HG03196 (cell line): ENCODE data around the gene OR7A5.
"Not testable (repeated sequence)": the region's sequence is repeated elsewhere in the genome, so short reads cannot be mapped to it uniquely, and the experiment has no call there.

Experiments
- ATAC-seq: cut with Tn5 transposase; IDR thresholded peaks from one replicate; pipeline ENCODE4 v1.9.1; 2021; ENCODE audit not compliant: unreplicated experiment

OR7A5 gene

GRCh38 chr19:14785102-14785793, 49.7 kb downstream of the OR7A5 start:
- ATAC-seq = not testable (repeated sequence)

DNA sequence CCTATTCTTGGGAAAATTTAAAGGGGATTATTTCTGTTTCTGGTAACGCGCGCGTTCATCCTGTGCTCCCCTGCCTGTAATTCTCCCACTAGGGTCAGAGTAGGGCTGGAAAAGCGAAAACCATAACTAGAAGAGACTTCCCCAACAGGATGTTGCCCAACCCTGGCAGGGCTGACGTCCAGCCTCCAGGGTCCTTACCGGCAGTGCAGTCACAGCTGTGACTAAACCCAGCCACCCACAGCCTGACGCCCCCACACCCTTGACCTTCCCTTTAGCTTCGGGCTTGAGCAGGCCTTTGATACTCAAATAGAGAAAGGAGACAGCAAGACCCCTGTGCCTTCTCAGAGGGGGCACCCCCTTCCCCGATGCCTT, 50.3 kb downstream of the OR7A5 start:
- ATAC-seq = not testable (repeated sequence)

DNA sequence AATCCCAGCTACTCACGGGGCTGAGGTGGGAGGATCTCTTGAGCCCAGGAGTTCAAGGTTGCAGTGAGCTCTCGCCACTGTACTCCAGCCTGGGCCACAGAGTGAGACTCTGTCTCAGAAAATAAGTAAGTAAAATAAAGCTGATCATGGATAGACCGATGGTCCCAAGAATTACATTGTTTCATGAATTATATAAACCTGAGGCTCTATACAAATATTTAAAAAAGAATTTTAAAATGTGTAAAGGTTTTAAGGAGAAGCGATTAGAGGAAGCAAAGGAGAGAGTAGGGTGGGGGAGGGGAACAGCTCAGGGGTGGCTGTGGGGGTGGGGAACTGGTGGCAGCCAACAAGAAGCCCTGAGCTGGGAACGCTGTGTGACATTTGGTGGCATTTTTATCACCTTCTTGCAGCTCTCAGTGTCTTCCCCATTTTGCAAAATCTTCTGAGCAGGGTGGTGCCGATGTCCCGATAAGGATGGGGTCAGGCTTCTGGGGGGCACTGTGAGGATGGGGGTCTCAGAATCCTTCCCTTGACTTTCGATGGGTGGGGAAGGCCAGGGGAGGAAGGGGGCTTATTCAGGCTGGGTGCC, 51.5 kb downstream of the OR7A5 start:
- ATAC-seq = not testable (repeated sequence)

DNA sequence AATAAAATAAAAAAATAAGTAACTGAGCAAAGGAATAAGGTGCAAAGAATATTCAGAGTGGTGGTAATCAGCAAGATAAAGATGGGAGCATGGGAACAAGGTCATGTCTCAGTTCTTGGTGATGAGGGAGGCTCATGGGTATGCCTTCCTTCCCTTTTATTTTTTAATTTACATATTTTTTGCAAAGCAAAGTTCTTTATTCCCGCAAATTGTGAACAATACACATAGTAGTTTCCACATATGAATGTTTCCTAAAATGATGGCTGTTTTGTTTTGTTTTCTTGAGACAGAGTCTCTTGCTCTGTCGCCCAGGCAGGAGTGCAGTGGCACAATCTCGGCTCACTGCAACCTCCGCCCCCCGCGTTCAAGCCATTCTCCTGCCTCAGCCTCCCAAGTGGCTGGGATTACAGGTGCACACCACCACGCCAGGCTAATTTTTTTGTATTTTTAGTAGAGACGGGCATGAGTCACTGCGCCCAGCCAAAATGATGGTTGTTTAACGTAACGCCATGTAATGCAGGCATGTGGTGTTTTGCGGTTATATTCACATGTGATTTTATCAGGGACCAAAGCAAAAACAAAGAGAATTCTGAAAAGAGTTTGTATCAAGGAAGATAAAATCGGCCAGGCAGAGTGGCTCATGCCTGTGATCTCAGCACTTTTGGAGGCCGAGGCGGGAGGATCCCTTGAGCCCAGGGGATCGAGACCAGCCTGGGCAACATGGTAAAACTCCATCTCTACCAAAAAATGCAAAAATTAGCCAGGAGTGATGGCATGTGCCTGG, 52.2 kb downstream of the OR7A5 start:
- ATAC-seq = no peak

DNA sequence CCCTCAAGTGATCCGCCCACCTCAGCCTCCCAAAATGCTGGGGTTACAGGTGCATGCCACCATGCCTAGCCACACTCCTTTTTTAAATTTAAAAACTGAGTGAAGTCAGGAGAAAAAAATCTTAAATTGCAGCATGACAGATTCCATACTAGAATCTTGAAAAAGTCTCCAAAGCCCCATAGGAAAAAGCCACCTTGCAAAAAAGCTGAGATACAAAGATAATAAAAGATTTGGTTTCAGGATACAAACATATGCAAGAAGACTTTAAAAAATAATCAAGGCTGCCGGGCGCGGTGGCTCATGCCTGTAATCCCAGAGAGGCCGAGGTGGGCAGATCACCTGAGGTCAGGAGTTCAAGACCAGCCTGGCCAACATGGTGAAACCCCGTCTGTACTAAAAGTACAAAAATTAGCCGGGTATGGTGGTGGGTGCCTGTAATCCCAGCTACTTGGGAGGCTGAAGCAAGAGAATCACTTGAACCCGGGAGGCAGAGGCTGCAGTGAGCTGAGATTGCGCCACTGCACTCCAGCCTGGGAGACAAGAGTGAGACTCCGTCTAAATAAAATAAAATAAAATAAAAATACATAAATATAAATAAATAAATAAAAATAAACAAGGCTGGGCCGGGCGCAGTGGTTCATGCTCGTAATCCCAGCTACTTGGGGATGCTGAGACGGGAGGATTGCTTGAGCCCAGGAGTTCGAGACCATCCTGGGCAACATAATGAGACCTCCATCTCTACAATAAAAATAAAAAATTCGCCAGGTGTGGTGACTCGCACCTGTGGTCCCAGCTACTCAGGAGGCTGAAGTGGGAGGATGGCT, 53.1 kb downstream of the OR7A5 start:
- not testable (repeated sequence) for ATAC-seq

- not testable (repeated sequence) for ATAC-seq
Measured at GRCh38 chr19:14780622-14781225, 54.3 kb downstream of the OR7A5 start.

DNA sequence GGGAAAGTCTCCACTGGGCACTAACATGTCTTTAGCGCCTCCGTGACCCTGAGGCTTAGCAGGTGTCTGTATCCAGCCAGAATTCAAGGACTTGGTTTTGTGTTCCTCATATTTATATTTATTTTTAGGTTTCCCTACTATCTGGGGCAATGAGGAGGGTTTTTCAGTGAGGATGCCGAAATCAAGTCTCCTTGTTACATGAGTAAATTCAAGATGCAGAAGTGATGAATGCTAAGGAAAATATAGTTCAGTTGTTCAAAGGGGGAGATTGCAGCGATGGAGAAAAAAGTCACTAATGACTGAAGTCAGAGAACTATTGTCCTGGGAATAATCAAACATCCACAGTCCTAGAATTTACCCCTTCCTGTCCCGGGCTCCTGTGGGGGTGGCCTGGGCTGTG, 55.8 kb downstream of the OR7A5 start:
- ATAC-seq = no peak

DNA sequence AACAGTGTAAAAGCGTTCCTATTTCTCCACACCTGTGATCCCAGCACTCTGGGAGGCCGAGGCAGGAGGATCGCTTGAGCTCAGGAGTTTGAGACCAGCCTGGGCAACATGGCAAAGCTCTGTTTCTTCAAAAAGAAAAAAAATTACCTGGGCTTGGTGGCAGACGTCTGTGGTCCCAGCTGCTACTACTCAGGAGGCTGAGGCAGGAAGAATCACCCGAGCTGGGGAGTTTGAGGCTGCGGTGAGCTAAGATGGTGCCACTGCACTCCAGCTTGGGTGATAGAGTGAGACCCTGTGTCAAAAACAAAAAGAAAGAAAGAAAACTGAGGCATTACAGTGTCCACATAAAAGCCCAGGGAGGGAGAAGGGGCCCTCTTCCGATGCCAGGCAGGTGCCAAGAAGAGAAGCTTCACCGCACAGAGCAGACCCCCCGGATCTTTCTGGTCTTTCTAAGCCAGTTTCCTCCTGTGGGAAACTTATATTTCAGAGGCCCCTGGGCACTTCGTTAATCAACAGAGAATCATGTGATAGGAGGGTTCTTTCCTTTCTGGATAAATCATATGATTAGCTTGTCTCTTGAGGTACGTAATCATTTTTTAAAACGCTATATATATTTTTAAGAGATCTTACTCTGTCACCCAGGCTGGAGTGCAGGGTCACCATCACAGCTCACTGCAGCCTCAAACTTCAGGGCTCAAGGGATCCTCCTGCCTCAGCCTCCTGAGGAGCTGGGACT, 56.7 kb downstream of the OR7A5 start, which contains the start of gene ADGRE2:
TSS of gene ADGRE2 (minus strand) at position 451 of the 736 bp plus-strand sequence. CDS start 1,804 bp downstream, outside the sequence.
- not testable (repeated sequence) for ATAC-seq

GRCh38 chr19:14777645-14778044, 57.3 kb downstream of the OR7A5 start:
- not testable (repeated sequence) for ATAC-seq
